Prostate gland (tissue), 2 donors: ENCODE measurements around the gene LCE4A.
"Not testable (repeated sequence)": the region's sequence is repeated elsewhere in the genome, so short reads cannot be mapped to it uniquely, and the experiment has no call there.

Source experiments
- CTCF ChIP-seq, 4 experiments: fragments of 200-600 bp in 2 of 4; fragments of 450-650 bp in 2 of 4; sonication (generic) in 2 of 4; IDR thresholded peaks; 1 replicate in 3 of 4; 2 replicates in 1 of 4; pipeline ENCODE4 v1.5.1; 2016 to 2019; ENCODE audit warnings: antibody characterized with exemption in 4 of 4, mild to moderate bottlenecking in 2 of 4, moderate library complexity in 2 of 4
- POLR2AphosphoS5 ChIP-seq: sonication (generic); formaldehyde crosslinking; IDR thresholded peaks from one replicate; pipeline ENCODE4 v1.6.1; 2017; ENCODE audit warnings: antibody characterized with exemption

DNA sequence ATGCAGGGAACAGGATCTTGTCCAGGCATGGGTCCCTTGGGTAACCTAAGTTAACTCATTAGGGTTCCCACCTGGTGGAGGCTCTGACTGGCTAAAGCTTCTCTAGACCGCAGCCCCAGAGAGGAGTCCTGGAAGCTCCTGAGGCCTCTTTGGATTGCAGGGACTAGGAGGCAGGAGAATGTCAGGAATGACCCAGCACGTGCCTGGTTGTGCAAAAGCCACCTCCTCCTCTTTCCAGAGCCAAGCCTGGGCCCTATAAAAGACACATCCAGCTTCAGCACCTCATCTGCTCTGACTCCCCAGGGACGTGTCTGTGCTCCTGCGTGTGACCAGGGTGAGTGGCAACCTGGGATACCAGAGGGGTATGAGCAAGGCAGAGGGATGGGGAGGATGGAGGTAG, 22.1 kb upstream of the LCE4A start, which contains the start of gene LCE2B:
- not testable (repeated sequence) for TF ChIP-seq POLR2AphosphoS5; CTCF (IDR thresholded peaks at IDR 0.05)
